GM12873 (cell line): ENCODE results near the gene KRTAP1-3.
"Not testable (repeated sequence)": the region's sequence is repeated elsewhere in the genome, so short reads cannot be mapped to it uniquely, and the experiment has no call there.

Experiments used
- TF ChIP-seq, protein P1 (sequence below): IDR thresholded peaks from 2 replicates; pipeline ENCODE4 v1.5.1; 2012; ENCODE audit warnings: low read depth, mild to moderate bottlenecking, moderate library complexity, low read length, control low read depth; ENCODE audit not compliant: insufficient read depth; ENCODE audit errors: missing control alignments

KRTAP1-3 gene, protein sequence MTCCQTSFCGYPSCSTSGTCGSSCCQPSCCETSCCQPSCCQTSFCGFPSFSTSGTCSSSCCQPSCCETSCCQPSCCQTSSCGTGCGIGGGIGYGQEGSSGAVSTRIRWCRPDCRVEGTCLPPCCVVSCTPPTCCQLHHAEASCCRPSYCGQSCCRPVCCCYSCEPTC

DNA sequence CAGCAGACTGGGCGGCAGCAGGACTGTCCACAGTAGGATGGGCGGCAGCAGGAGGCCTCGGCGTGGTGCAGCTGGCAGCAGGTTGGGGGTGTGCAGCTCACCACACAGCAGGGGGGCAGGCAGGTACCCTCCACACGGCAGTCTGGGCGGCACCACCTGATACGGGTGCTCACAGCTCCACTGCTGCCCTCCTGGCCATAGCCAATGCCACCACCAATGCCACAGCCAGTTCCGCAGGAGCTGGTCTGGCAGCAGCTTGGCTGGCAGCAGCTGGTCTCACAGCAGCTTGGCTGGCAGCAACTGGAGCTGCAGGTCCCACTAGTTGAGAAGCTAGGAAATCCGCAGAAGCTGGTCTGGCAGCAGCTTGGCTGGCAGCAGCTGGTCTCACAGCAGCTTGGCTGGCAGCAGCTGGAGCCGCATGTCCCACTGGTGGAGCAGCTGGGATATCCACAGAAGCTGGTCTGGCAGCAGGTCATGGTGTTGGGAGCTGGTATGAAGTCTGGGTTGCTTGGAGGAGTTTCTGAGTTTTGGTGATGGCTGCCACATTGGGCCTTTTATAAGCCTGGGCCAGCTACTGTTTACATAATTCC lies at the start of gene KRTAP1-3:
KRTAP1-3 (minus strand) TSS at position 529 of the 590 bp plus-strand sequence; CDS start at position 476, 53 bp downstream.
- TF ChIP-seq, protein P1, sequence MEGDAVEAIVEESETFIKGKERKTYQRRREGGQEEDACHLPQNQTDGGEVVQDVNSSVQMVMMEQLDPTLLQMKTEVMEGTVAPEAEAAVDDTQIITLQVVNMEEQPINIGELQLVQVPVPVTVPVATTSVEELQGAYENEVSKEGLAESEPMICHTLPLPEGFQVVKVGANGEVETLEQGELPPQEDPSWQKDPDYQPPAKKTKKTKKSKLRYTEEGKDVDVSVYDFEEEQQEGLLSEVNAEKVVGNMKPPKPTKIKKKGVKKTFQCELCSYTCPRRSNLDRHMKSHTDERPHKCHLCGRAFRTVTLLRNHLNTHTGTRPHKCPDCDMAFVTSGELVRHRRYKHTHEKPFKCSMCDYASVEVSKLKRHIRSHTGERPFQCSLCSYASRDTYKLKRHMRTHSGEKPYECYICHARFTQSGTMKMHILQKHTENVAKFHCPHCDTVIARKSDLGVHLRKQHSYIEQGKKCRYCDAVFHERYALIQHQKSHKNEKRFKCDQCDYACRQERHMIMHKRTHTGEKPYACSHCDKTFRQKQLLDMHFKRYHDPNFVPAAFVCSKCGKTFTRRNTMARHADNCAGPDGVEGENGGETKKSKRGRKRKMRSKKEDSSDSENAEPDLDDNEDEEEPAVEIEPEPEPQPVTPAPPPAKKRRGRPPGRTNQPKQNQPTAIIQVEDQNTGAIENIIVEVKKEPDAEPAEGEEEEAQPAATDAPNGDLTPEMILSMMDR, result not testable (repeated sequence)

DNA sequence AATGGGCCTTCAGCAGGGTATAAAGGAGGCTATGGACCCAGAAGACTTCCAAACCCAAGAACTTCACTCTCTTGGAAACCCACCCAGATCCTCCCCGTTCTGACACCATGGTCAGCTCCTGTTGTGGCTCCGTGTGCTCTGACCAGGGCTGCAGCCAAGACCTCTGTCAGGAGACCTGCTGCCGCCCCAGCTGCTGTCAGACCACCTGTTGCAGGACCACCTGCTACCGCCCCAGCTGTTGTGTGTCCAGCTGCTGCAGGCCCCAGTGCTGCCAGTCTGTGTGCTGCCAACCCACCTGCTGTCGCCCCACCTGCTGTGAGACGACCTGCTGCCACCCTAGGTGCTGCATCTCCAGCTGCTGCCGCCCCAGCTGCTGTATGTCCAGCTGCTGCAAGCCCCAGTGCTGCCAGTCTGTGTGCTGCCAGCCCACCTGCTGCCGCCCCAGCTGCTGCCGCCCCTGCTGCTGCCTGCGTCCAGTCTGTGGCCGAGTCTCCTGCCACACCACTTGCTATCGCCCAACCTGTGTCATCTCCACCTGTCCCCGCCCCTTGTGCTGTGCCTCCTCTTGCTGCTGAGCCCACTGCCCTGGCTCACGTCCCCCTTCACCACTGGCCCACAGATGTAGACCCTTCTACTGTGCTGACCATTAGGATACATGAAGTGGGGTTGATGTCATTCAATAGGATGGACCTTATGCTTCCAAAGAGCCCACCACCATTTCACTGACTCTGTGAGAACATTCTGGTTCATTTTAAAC lies 49.6 kb upstream of the KRTAP1-3 start, which contains the start of gene KRTAP4-7:
KRTAP4-7 (plus strand) TSS at position 51 of the 757 bp plus-strand sequence; CDS start at position 108, 57 bp downstream.
- TF ChIP-seq, protein P1, result not testable (repeated sequence)

DNA sequence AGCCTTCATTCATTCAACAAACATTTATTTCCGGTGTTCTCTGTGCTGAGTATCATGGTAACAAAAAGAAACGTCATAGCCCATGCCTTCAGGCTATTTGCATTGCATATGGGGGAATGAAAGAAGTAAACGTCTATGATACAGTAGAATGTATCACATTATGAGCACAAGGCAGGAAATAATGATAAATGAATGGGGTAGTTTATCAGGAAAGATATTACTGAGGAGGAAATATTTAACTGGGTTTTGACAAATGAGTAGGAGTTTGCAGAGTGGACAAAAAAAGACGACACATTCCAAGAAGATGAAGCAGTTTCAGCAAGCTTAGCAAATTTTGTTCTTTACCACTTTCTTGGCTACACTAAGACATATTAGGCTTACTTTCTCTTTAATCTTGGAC lies 48.0 kb upstream of the KRTAP1-3 start:
- TF ChIP-seq, protein P1, result no peak

DNA sequence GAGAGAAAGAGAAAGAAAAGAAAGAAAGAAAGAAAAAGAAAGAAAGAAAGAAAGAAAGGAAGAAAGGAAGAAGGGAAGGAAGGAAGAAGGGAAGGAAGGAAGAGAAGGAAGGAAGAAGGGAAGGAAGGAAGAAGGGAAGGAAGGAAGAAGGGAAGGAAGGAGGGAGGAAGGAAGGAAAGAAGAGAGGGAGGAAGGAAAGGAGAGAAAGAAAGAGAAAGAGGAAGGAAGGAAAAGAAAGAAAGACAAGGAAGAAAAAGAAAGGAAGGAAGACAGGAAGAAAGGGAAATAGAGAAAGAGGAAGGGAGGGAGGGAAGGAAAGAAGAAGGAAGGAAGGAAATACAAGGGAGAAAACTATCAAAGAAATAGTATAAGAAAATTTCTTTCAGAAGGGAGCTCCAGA lies 42.1 kb upstream of the KRTAP1-3 start:
- TF ChIP-seq, protein P1, result no peak

DNA sequence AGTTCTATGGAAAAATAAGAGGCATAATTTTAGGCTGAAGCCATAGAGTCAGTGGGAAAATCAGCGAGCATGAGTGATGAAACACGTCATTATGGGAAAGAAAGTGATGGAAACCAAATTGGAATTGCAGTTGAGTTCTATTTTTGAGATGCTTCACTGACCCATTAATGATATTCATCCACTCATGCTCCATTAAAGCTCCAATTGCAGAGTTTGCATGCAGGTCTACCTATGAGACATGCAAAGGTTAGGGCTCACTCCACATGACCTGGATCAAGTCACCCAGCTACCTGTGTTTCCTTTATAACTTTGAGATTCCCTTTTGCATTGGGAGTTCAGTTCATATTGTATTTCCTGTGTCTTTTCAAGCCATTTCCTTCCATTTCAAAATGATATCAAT lies 39.0 kb upstream of the KRTAP1-3 start:
- TF ChIP-seq, protein P1, result no peak

DNA sequence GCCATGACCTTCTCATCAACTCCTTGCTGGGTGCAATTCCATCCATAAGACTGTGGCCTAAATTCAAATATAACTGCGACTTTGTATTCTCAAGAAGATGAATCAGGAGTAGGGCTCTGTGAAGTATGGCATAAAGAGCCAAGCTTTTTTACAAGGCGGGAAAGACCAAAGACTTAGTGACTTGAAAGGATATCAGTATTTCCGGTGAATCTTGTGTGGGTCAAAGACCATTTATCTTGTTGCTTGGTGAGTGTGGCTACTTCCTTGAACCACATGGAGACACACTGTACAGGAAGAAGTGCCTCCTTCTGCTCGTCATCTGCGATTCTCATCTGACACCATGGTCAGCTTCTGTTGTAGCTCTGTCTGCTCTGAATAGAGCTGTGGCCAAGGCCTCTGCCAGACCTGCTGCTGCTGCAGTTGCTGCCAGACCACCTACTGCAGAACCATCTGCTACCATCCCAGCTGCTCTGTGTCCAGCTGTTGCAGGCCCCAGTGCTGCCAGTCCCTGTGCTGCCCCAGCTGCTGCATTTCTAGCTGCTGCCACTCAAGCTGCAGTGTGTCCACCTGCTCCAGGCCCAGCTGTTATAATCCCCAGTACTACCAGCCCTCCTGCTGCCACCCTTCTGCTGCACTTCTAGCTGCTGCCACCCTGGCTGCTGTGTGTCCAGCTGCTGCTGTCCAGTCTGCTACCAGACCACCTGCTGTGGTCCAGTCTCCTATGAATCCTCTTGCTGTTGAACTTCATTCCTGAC lies 37.1 kb upstream of the KRTAP1-3 start:
- TF ChIP-seq, protein P1, result no peak
